ENCODE data around the gene BLOC1S5. TPM values are rescaled to one million over a fixed set of nuclear protein-coding genes. Genes with fewer than 3 reads are reported as not detected.

BLOC1S5 gene
- polyA plus RNA-seq, 2 of the 4 experiments (the other 2 are of a cell fraction) = 10.2 to 10.8 TPM

GRCh38 chr6:8073758-8074157 is 9.6 kb upstream of the BLOC1S5 start (continued):
- TF ChIP-seq ATOH8 (CRISPR knock-in tag; IDR thresholded peaks at IDR 0.05; ENCODE audit: low read depth) (no peak), ZSCAN20 (CRISPR knock-in tag; IDR thresholded peaks at IDR 0.05) (no peak), KDM1A (IDR thresholded peaks at IDR 0.05; ENCODE audit: low read depth) (no peak)

- H3K4me1 ChIP-seq = no peaks in the 10 kb centered on the region
- H3K9me3 ChIP-seq = no peaks in the 10 kb centered on the region
- TF ChIP-seq CHD2 (IDR thresholded peaks at IDR 0.05; ENCODE audit: low read length, partially characterized antibody) (no peak), ATOH8 (CRISPR knock-in tag; IDR thresholded peaks at IDR 0.05; ENCODE audit: low read depth) (no peak), FOXS1 (CRISPR knock-in tag; IDR thresholded peaks at IDR 0.05) (no peak), RAD21 (conservative IDR thresholded peaks at IDR 0.05 in 1 of 2, IDR thresholded peaks at IDR 0.05 in 1 of 2) (no peak)
- H3K27ac ChIP-seq = no peak overlapping the region
- ChIA-PET POLR2A (no interaction called here), CTCF (interaction anchor here (1.7 kb wide), 1 partner anchor 149 kb away, joined by 3 read pairs; no protein-coding TSS in a partner anchor)
- WGBS (ENCODE audit: missing lambda C conversion rate) = 82% methylated on average over 8 of the region's 8 CpGs
- FAIRE-seq (no peak), ATAC-seq (no peak), DNase-seq (ENCODE audit: low read depth in 1 of 2, low spot score in 1 of 2) (no peak)
- H3K4me2 ChIP-seq = no peak overlapping the region
- no peak overlapping the region for H3K4me3 ChIP-seq
Measured at GRCh38 chr6:8070718-8071117, 6.5 kb upstream of the BLOC1S5 start.

GRCh38 chr6:8069631-8070284 is 5.6 kb upstream of the BLOC1S5 start:
- 78% methylated on average over 3 of the region's 3 CpGs for WGBS (ENCODE audit: missing lambda C conversion rate)
- no peak for FAIRE-seq
- no peak overlapping the region for H3K4me3 ChIP-seq
- H3K27ac ChIP-seq = no peak overlapping the region
- no peak for DNase-seq (ENCODE audit: low read depth in 1 of 2, low spot score in 1 of 2)
- CTCF ChIA-PET = no interaction called here
- ATAC-seq = no peak
- no peaks in the 10 kb centered on the region for H3K9me3 ChIP-seq
- H3K4me1 ChIP-seq = peaks cover 2% of the 10 kb centered on the region
- H3K4me2 ChIP-seq = no peak overlapping the region
- POLR2A ChIA-PET = no interaction called here
- TF ChIP-seq ESRRA (IDR thresholded peaks at IDR 0.05; ENCODE audit: borderline replicate concordance, low read length) = no peak
- no peak for TF ChIP-seq CBX8 (IDR thresholded peaks at IDR 0.05)
- TF ChIP-seq PHF8 (IDR thresholded peaks at IDR 0.05; ENCODE audit: borderline replicate concordance, low read depth) = no peak
- no peak for TF ChIP-seq EP300 (IDR thresholded peaks at IDR 0.05)
- no peak for TF ChIP-seq HMGXB4 (CRISPR knock-in tag; IDR thresholded peaks at IDR 0.05; ENCODE audit: borderline replicate concordance)
- TF ChIP-seq CHD4 (IDR thresholded peaks at IDR 0.05; ENCODE audit: borderline replicate concordance) = no peak
- no peak for TF ChIP-seq ATOH8 (CRISPR knock-in tag; IDR thresholded peaks at IDR 0.05; ENCODE audit: low read depth)
- TF ChIP-seq RCOR1 (IDR thresholded peaks at IDR 0.05; ENCODE audit: low read depth, low read length) = no peak
- no peak for TF ChIP-seq SMC3 (IDR thresholded peaks at IDR 0.05)
- no peak for TF ChIP-seq BHLHE40 (IDR thresholded peaks at IDR 0.05; ENCODE audit: low read depth, low read length)
- no peak for TF ChIP-seq TP53 (CRISPR knock-in tag; IDR thresholded peaks at IDR 0.05)
- TF ChIP-seq NR3C1 (IDR thresholded peaks at IDR 0.05) = no peak
- TF ChIP-seq ZC3H11A (IDR thresholded peaks at IDR 0.05) = no peak
- TF ChIP-seq MAX (IDR thresholded peaks at IDR 0.05) = no peak
- TF ChIP-seq MAFK (IDR thresholded peaks at IDR 0.05; ENCODE audit: partially characterized antibody) = no peak

Data from A549 (cell line).